HG03135 (cell line): Measurements from ENCODE around the gene OGDH.
"Not testable (repeated sequence)": the region's sequence is repeated elsewhere in the genome, so short reads cannot be mapped to it uniquely, and the experiment has no call there.

Source experiments
- ATAC-seq: cut with Tn5 transposase; IDR thresholded peaks from one replicate; pipeline ENCODE4 v1.9.1; 2021; ENCODE audit warnings: mild to moderate bottlenecking, moderate library complexity; ENCODE audit not compliant: unreplicated experiment

Gene OGDH

GRCh38 chr7:44580945-44581878, 25.2 kb upstream of the OGDH start:
- ATAC-seq: peak; percentile 33

DNA sequence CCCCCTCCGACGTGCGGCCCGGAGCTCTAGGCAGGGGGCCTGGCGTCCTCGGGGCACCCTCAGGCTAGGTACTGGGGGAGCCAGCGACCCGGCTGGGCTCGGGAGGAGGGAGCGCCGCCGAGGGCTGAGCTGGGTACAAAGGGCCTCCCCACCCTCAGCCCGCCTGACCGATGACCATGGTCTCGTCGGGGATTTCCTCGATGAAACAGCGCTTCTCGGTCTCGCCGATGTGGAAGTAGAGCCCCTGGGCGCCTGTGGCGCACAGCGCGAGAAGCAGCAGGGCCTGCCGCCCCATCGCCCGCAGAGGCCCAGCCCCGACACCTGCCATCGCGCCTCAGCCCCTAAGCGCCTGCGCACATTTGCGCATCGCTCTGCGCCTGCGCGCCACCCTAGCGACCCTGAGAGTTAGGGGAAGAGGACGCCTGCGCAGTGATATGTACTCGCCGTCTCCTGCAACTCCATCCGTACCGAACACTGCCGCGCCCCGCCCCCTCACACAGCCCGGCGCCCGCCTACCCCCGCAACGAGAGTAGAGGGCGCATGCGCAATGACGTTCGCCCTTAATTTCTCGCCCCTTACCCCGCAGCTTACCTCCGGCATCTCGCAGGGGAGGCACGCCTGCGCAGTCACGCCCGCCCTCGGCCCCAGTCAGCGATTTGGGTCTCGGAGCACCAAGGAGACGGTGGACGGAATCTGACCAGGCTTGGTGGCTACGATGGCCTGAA, 24.4 kb upstream of the OGDH start, which contains the start of gene TMED4:
TSS of gene TMED4 (minus strand) at position 353 of the 725 bp plus-strand sequence. CDS start at position 328, 25 bp downstream.
- peak; percentile 85 for ATAC-seq

- ATAC-seq: no peak
Observed at GRCh38 chr7:44583146-44583865, 23.1 kb upstream of the OGDH start.

DNA sequence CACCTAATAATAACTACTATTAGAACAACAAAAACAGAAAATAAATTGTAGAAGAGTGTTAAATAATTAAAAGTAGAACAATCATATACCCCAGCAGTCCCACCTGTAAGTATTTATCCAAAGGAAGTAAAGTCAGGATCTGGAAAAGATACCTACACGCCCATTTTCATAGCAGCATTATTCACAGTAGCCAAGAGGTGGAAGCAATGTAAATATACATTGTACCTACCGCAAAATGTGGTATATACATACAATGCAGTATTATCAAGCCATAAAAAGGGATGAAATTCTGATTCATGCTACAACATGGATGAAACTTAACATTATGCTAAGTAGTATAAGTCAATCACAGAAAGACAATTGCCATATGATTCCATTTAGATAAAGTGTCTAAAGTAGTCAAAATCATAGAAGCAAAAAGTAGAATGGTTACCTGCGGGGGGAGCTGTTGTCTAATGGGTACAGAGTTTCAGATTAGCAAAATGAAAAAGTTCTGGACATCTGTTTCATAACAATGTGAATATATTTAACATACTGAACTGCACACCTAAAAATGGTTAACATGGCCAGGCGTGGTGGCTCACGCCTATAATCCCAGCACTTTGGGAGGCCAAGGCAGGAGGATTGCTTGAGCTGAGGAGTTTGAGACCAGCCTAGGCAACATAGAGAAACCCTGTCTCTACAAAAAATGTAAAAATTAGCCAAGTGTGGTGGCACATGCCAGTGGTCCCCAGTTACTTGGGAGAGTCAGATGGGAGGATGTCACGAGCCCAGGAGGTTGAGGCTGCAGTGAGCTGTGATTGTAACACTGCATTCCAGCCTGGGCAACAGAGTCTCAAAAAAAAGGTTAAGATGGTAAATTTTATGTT, 18.4 kb upstream of the OGDH start:
- no peak for ATAC-seq

DNA sequence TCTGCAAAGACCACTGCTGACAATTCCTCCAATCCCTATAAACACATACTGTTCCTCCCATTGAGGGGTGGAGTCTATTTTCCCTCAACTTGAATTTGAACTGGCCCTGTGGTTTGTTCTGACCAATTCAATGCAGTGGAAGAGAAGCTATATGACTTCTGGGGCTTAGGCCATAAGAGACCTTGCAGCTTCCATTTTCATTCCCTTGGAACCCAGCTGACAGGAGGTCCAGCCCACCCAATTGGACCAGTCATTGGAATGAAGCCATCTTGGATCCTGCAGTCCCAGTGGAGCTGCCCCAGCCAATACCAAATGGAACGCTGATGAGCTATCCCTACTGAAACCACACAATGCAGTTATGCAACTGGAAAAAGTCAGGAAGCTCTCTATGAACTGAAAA, 15.5 kb upstream of the OGDH start:
- no peak for ATAC-seq

GRCh38 chr7:44595934-44596635, 10.3 kb upstream of the OGDH start:
- ATAC-seq: no peak

GRCh38 chr7:44597181-44597580, 9.2 kb upstream of the OGDH start:
- ATAC-seq: not testable (repeated sequence)

GRCh38 chr7:44599222-44599621, 7.2 kb upstream of the OGDH start:
- no peak for ATAC-seq

DNA sequence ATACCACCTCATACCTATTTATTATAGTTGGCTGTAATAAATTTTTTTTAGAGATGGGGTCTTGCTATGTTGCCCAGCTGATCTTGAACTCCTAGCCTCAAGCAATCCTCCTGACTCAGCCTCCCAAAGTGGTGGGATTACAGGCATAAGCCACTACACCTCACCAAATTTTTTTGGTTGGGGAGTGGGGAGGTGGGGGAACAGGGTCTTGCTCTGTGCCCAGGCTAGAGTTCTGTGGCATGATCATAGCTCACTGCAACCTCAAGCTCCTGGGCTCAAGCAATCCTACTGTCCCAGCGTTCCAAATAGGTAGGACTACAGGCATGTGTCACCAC, 3.9 kb upstream of the OGDH start:
- no peak for ATAC-seq

- no peak for ATAC-seq
Observed at GRCh38 chr7:44603193-44603592, 3.2 kb upstream of the OGDH start.

- no peak for ATAC-seq
Observed at GRCh38 chr7:44604941-44605340, 1.5 kb upstream of the OGDH start.

- no peak for ATAC-seq
Observed at GRCh38 chr7:44607141-44608068, 978 bp downstream of the OGDH start.

- no peak for ATAC-seq
Observed at GRCh38 chr7:44608916-44609648, 2.7 kb downstream of the OGDH start.

DNA sequence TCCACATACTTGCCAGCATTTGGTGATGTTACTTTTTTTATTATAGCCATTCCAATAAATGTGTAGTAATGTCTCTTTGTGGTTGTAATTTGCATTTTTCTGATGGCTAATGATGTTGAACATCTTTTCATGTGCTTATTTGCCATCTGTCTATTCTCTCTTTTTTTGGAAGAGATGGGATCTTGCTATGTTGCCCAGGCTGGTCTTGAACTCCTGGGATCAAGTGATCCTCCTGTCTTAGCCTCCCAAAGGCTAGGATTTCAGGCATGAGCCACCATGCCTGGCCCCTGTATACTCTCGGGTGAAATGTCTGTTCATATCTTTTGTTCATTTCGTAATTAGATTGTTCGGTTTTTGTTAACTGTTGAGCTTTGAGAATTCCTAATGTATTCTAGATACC, 3.4 kb downstream of the OGDH start:
- ATAC-seq: no peak

DNA sequence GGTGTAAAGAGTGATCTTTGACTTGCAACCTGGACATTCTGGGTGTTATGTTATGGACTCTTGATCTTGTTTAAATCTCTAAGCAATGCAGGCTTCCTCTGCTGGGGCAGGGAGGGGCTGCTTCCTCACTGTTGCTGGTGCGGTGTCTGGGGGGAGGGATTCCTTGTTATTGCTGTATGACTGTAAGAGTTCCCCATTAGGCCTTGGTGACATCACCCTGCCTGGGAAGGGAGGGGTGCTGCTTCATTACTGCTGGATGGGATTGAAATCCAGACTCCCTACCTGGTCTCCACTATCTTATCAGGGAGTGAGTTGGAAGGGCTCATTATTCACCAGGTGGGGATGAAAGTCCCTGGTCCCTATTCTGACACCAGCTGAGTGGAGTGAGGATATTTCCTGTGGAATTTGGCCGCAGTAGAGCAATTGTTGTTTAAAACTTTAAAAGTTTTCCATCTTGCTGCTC, 8.8 kb downstream of the OGDH start:
- ATAC-seq: no peak

DNA sequence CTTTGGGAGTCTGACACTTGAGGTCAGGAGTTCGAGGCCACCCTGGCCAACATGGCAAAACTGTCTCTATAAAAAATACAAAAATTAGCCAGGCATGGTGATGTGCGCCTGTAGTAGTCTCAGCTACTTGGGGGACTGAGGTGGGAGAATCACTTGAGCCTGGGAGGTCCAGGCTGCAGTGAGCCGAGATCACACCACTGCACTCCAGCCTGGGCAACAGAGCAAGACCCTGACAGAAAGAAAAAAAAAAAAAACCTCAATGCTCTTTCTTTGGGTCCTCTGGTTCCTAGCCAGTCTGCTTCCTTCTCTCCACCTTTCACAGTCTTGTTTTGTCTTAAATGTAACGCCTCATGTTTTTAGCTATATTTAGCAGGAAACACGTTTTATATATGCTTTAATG, 9.4 kb downstream of the OGDH start:
- ATAC-seq: no peak

GRCh38 chr7:44616545-44616944, 10.1 kb downstream of the OGDH start:
- no peak for ATAC-seq
